ENCODE data around the gene PSG5. TPM values are rescaled to one million over a fixed set of nuclear protein-coding genes. Genes with fewer than 3 reads are reported as not detected.
A peak's percentile ranks its signal among the peaks of the same experiment; 100 is the strongest.
"Not testable (repeated sequence)": the region's sequence is repeated elsewhere in the genome, so short reads cannot be mapped to it uniquely, and the experiment has no call there.

Gene PSG5
- total RNA-seq, 1 experiment from 2014 or later: not detected

DNA sequence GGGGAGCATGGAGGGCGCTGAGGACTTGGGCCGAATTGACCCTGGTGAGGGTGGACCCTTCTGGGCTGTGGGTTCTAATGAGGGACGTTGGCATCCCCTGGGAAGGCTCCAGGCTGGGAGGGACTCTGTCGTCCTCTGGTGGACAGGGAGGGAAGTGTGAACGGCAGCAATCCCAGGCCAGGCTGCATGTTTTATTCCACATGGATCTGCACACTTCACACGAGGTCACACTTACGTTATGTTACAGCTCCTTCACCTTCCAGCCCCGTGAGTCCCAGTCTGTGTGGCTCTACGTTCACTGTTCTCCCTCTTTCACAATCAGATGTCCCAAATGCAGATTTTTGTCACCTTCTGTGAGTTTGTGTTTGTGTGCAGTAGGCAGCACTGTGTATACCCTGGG lies 1.8 kb upstream of the PSG5 start:
- DNase-seq (ENCODE audit: low spot score): not testable (repeated sequence)

DNA sequence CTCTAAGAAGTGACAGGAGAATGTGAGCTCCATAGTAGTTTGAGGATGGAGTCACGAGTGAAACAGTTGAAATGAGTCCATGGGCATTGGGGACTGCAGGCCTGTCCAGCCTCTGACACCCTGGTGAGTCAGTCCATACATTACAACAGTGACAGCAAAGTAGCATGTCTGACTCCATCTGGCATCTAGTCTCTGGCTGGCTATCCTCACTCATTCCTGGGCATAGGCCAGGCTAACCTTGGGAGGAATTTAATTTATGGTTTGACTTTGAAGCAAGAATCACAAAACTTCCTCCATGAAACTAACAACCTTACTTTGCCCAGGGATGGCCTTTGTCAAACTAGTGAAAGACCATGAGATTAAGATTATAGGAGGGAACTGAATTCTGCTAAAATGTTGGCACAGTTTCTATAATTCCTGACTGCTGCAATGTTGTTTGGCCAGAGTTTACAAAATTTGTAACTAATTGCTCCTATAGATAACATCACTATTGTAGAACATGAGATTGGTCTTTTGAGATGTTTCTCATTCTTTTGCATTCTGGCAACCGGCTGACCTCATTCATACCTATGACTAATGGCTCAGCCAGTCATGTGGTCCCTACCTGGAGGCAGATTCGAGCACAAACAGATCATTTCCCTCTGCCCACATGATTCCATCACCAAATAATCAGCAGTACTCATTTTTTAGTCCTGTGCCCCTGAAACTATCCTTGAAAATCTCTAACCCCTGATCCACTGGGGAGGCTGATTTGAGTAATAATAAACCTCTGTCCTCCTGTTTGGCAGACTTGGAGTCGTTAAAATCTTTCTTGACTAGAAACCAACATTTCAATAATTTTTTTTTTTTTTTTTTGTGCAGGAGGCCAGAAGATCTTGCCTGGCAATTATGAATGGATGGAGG lies 4.2 kb downstream of the PSG5 start:
- DNase-seq (ENCODE audit: low spot score): not testable (repeated sequence)

DNA sequence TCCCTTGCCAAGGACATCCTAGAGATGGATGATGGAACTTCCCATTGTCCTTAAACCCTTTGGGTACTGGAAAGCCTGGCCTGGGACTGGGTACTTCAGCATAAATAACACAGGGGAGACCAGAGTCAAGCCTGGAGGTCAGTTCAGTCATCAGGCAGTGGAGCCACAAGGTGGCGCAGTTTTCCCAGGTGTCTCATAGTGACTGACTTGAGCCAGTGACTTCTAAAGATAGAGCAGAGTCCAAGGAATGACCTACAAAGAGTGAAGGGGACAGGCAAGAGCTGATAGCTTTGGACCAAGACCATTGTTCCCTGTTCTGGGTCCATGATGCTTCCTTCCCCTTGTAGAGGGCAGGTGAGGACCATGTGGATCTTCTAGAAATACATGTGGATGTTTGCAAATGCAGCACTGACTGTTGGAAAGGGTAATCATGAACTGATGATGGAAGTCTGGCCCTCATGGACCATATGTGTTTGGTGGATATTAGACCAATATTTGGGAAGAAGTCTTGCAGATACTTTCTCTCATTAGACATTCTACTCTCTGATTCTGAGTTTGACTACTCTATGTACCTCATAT lies 6.7 kb downstream of the PSG5 start:
- peak; percentile 39 for DNase-seq (ENCODE audit: low spot score)

DNA sequence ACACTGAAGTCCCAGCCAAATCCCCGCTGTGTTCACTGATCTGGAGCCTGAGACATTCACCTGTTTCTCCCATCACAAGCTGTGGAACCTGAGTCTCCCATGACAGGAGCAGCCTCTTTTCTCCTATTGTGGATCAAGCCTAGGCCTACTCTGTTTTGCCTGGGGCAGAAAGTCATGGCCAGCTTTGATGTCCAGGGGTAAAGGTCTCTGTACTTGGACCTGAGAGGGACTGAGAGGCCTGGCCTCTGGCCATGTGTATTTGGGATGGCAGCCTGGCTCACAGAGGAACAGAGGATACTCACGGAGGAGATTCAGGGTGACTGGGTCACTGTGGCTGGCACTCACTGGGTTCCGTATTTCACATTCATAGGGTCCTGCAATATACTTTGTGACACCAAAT lies 7.8 kb downstream of the PSG5 start:
- DNase-seq (ENCODE audit: low spot score): not testable (repeated sequence)

DNA sequence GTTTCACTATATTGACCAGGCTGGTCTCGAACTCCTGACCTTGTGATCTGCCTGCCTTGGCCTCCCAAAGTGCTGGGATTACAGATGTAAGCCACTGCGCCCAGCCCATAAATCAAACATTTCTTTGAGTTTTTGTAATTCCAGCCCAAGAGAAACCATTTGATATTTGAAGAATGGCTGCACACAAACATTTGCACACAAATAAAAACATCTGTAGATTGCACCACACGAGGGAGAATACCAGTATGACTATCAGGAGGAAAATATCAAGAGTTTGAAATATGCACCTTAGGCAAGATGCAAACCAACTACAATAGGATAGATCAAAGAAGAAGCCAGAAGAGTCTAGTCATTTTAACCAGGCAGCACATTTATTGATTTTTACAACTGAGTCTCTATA lies 20.4 kb downstream of the PSG5 start:
- not testable (repeated sequence) for DNase-seq (ENCODE audit: low spot score)

DNA sequence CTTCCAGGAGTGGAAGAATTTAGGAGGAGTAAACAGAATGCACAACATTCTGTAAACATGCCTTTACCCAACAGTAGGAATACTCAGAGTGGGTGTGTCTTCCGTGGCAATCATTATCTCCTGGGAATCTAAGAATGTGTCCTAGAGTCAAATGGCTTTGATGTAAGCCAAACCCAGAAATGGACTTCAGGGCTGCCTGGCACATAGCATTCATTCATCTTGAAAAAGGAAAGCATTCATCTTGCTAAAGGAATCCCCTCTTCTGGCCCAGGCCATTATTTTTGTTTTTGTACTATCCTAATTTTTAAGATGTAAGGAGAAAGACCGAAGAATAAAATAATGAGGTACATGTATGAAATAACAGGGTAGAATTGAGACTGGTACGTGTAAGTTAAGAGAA lies 23.2 kb downstream of the PSG5 start:
- DNase-seq (ENCODE audit: low spot score): not testable (repeated sequence)

DNA sequence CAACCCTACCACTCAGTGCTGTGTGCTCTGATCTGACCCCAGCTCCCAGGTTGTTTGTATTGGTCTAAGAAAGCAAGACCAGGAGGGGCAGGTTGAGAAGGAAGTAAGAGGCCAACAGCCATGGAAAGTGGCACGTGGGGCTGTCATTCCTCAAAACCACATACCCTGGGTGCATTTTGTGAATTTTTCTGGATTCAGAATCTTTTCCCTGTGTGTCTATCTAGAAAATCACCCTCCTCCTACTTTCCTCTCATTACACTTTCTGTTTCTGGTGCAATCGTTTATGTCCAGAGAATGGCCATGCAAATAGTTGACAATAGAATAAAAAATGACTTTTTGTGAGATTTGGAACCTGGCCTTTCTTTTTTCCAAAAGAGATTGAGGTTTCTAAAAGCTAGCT lies 24.1 kb downstream of the PSG5 start:
- DNase-seq (ENCODE audit: low spot score): not testable (repeated sequence)

DNA sequence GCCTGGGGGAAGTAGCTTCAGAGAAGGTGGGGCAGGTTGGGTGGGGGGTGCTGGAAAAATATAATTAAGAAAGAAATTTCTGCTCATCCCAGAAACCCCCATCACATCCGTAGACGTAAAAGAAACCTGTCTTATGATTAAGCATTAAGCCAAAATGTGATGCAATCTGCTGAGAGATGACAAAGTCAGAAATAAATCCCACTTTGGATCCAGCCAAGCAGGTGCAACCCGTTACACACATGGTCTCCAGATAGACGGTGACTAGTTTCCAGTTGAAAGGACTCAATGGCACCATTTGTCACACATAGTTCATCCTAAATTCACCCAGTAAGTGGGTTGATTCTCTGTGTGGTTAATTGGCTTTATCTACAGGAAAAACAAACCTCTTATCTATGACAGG lies 34.1 kb downstream of the PSG5 start:
- no peak for DNase-seq (ENCODE audit: low spot score)

DNA sequence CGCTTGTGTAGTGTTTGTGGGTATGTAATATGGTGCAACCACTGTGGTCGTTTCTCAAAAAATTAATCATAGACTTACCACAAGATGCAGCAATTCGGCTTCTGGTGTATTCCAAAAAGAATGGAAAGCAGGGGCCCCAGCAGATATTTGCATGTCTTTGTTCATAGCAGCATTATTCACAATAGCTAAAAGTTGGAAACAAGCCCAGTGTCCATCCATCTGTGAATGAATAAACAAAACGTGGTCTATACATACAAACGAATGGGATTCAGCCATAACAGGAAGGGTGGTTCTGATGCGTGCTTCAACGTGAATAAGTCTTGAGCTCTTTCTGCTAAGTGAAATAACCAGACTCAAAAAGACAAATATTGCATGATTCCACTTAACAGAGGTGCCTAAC lies 36.5 kb downstream of the PSG5 start:
- not testable (repeated sequence) for DNase-seq (ENCODE audit: low spot score)

DNA sequence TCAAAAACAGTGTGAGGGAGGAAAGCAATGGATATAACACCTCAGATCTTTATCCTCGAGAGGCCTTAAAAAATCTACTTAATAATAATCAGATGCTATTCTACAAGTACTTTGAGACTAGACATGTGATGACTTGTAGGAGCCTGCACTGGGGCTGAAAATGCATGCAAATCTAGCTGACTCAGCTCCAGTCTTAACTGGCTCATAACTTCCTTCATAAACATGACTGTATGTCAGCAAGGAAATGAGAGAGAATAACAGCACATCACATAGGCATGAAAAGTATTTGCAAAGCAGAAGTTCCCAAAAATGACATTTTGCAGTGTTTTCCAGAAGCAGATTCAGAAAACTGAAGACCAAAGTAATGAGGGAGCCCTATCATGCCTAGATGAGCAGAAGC lies 38.1 kb downstream of the PSG5 start:
- no peak for DNase-seq (ENCODE audit: low spot score)

DNA sequence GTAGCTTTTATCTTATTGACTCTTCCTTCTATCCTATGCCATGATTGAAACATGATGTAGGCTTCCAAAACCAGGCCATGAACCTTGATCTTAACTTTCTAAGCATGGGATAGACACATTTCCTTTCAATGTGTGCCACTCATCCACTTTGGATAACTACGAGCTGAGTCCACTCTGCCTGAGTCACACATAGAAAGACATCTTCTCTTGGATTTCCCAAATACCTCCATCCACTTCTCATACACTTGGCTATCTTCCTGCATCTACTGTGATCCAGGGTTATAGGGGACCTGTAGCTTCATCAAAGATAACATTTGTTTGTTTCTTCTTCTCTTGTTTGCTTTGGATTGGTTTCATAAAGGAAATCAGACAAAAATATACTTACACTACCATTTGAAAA lies 44.6 kb downstream of the PSG5 start:
- DNase-seq (ENCODE audit: low spot score): not testable (repeated sequence)

DNA sequence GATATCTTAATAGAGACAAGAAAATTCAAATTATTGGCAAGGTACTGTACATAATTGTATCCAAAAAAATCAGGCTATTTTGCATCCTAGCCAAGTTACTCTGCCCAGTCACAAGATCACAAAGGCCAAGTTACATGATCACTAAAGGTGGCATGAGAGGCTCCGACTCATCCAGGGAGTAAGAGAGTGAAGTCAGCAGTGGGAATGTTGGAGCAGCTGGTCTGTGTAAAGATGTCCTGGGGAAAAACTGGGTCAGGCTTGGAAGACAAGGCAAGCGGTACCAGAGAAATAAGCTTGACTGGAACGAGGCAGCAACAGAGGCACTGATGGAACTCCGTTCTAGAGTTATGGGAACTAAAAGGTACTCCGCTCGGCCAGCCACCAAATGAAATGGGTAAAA lies 53.6 kb downstream of the PSG5 start:
- DNase-seq (ENCODE audit: low spot score): no peak

DNA sequence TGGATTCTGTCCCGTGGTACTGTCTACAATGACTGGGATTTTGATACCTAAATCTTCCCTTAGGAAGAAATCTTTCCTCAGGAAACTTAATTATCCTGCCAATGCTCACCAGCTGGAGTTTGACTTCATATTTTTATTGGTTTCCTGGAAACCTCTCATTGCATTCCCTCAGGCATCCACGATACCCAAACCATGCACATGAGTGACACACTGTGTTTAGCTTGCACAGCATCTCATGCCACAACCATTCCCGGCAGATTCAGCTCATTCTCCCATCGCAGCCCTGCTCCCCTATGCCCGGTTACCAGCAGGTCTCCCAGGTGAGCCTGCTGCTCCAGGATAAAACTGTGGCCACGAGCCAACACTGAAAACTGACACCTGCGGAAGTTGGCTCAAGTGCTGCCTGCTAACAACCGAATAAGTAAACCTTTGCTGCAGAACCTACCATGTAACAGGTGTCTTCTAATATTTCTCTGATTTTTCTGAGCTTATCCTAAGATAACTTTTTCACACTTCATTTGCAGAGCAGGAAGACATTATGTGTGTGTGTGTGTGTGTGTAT lies 55.0 kb downstream of the PSG5 start:
- DNase-seq (ENCODE audit: low spot score): peak; percentile 39

DNA sequence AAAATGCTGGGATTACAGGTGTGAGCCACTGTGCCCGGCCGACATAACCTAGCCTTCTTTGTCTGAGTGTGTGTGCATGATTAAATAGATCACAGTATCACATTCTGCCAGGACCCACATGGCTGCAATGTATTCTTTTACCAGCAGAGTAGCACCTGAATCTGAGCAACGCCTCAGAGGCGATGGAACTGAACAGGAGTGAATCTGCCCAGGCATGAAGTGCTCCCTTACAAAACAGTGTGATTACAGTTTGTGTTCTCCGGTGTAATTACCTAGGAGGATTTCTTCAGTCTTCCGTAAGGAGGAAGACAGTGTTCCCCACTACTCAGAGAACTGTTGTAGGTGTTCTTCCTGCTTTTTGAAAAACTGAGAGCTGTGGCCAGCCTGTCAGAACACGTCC lies 57.1 kb downstream of the PSG5 start:
- not testable (repeated sequence) for DNase-seq (ENCODE audit: low spot score)

DNA sequence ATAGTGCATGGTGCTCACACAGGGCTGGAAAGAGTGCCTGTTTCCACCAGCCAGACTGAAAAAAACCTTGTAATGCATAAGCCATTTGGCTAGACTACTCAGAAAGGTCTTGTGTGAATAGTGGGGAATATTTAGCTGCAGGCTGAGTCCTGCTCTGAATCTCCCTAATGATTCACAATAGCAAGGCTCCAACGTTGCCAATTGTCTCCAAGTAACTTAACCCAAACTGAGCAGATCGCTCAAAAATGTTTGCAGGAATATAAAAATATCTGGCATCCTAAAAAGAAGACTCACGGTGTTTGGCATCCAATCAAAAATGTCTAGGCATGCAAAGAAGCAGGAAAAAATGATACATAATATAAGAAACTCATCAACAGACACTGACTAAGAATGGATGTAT lies 59.0 kb downstream of the PSG5 start:
- DNase-seq (ENCODE audit: low spot score): not testable (repeated sequence)

DNA sequence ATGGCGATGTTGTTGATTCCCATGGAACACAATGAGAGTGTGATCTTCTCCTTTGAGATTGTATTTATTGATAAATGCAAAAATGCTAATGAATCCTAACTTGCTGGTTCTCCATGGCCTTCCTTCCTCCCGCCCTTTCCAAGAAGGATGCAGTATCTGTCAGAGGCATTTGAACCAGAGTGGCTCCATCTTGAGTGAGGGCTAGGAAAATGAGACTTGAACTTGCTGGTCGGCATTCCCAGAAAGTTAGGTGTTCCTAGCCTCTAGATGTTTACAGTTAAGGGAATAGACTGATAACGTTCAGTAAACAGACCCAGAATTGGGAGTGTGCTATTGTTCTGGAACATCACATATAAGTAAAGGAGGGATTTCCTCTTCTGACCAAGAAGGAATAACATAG lies 59.6 kb downstream of the PSG5 start:
- no peak for DNase-seq (ENCODE audit: low spot score)

DNA sequence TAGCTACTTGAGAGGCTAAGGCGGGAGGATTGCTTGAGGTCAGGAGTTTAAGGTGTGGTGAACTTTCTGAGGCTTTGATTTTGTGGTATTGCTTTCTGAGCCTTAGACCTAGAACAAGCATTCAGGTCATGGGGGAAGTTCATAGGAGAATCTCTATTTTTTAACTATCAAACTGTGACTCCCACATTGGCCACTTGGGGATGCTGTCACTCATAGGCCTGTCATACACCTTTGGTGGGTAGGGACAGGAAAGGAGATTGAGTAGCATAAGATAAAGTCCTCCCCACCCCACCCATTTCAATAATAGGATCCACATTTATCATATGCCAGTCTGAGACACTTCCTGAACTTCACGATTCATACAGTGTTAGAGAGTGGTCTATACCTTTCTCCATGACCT lies 62.0 kb downstream of the PSG5 start:
- DNase-seq (ENCODE audit: low spot score): peak; percentile 8

DNA sequence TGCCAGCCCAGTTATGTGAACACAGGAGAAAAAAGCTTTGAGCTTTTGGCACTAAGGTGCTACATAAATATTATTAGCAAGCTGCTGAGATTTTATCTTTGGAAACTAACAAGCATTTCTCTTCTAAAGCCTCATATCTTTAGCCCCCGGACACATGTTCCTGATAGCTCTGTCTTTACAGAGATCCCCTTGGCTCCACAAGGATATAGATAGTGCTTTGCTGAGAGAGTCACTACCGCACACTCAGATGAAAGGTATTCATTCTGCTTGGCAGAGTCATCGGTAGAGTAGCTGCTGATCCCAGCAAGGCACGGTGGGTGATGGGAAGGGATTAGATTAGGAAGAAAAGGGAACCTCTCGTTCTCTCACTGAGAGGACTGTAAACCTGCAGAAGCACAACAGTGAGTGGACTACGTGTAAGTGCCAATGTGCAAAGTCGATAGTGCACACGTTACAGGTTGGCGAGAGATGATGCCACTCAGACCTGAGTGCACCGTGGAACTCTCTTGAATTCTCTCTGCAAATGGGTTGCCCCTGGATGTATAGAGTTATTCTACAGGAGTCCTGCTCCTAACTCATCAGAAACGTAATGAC lies 65.8 kb downstream of the PSG5 start:
- not testable (repeated sequence) for DNase-seq (ENCODE audit: low spot score)

DNA sequence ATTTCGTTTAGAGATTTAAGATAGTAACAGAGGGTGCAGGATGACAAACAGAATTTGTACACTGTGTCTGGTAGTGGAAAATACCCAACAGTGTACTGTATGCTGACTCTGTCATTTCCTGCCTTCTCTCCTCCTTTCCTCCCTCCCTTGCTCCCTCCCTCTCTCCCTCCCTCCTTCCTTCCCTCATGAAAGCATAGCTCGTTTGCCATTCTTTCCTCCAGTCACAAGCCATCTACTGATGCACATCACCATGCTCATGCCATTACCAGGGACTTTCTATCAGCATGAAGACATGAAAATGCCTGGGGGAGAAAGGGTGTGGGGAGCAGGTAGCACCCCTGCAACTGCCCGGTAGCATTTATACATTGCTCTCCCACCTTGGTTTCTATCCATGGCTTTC lies 66.8 kb downstream of the PSG5 start:
- DNase-seq (ENCODE audit: low spot score): not testable (repeated sequence)

Data from HT-29 (cell line).